Caco-2 (cell line): ENCODE results near the gene NLRP11. TPM values are rescaled to one million over a fixed set of nuclear protein-coding genes. Genes with fewer than 3 reads are reported as not detected.

Source experiments
- Bru-seq: library from RNA; stranded (reverse); fragments of 400-500 nt; gene quantifications from one replicate; lab custom pipeline; 2021; lab: Mats Ljungman, UMichigan
- BruChase-seq, 2 experiments: library from RNA; stranded (reverse); fragments of 400-500 nt; gene quantifications; one replicate each; lab custom pipeline; 2021; lab: Mats Ljungman, UMichigan
- BruUV-seq: library from RNA; stranded (reverse); fragments of 400-500 nt; replicated peaks from 2 replicates; lab custom pipeline; 2021; lab: Mats Ljungman, UMichigan
- CTCF ChIA-PET: fragments of 300-600 bp; sonication (Branson Sonifier 250); formaldehyde crosslinking; loops from one replicate; lab custom pipeline; 2022; ENCODE audit warnings: antibody characterized with exemption; lab: Charles Lee
- POLR2A ChIA-PET: fragments of 300-600 bp; sonication (Branson Sonifier 250); formaldehyde crosslinking; loops from one replicate; lab custom pipeline; 2022; ENCODE audit warnings: antibody characterized with exemption; lab: Charles Lee
- DNase-seq, 2 experiments: peaks; one replicate each; pipeline versions ENCODE4 v3.0.0 to v3.0.0-alpha.2; 2020 to 2022
- H3K27me3 ChIP-seq: replicated peaks from 2 replicates; pipeline ENCODE4 v1.6.0; 2011; ENCODE audit warnings: low read length; ENCODE audit not compliant: control insufficient read depth, insufficient read depth
- H3K36me3 ChIP-seq: 2 replicates; pipeline ENCODE4 v1.5.1; 2011; ENCODE audit warnings: low read length; ENCODE audit not compliant: control insufficient read depth, insufficient read depth
- H3K4me1 ChIP-seq: fragments of 250-450 bp; sonication (Bioruptor Pico); 2 replicates; pipeline ENCODE4 v1.5.1; 2020; ENCODE audit warnings: mild to moderate bottlenecking
- H3K4me3 ChIP-seq: 2 replicates; pipeline ENCODE4 v1.5.1; 2011; ENCODE audit warnings: low read depth, mild to moderate bottlenecking, control low read depth, low read length
- H3K9me3 ChIP-seq: fragments of 250-450 bp; sonication (Bioruptor Pico); 2 replicates; pipeline ENCODE4 v1.5.1; 2020; ENCODE audit warnings: mild to moderate bottlenecking, moderate library complexity
- H3K27ac Mint-ChIP-seq: one replicate; pipeline ENCODE4 v1.8.0; 2022; ENCODE audit warnings: mixed read lengths; ENCODE audit not compliant: unreplicated experiment
- H3K27me3 Mint-ChIP-seq: one replicate; pipeline ENCODE4 v1.8.0; 2022; ENCODE audit warnings: mixed read lengths; ENCODE audit not compliant: insufficient read depth, unreplicated experiment
- H3K36me3 Mint-ChIP-seq: one replicate; pipeline ENCODE4 v1.8.0; 2022; ENCODE audit warnings: mild to moderate bottlenecking, mixed read lengths; ENCODE audit not compliant: insufficient read depth, unreplicated experiment
- H3K4me1 Mint-ChIP-seq: one replicate; pipeline ENCODE4 v1.8.0; 2022; ENCODE audit warnings: low read depth, mixed read lengths; ENCODE audit not compliant: unreplicated experiment
- H3K4me3 Mint-ChIP-seq: one replicate; pipeline ENCODE4 v1.8.0; 2022; ENCODE audit warnings: mild to moderate bottlenecking, moderate library complexity, mixed read lengths; ENCODE audit not compliant: unreplicated experiment
- H3K9me3 Mint-ChIP-seq: one replicate; pipeline ENCODE4 v1.8.0; 2022; ENCODE audit warnings: mixed read lengths; ENCODE audit not compliant: unreplicated experiment
- CTCF ChIP-seq, 2 experiments: fragments of 200-600 bp in 1 of 2; IDR thresholded peaks; 1 replicate in 1 of 2; 2 replicates in 1 of 2; pipeline versions ENCODE4 v1.5.1 to v1.8.0; 2011 to 2022; ENCODE audit warnings: antibody characterized with exemption in 1 of 2, control low read depth in 1 of 2, inconsistent platforms in 1 of 2, low read depth in 1 of 2, low read length in 1 of 2, mild to moderate bottlenecking in 1 of 2, moderate library complexity in 1 of 2; ENCODE audit not compliant: insufficient read depth in 1 of 2, severe bottlenecking in 1 of 2, unreplicated experiment in 1 of 2
- intact Hi-C: fragments of 100-400 bp; cut with micrococcal nuclease; formaldehyde crosslinking; loops from one replicate; pipeline ENCODE4 v1.10.0; 2022; ENCODE audit not compliant: unreplicated experiment
- long read RNA-seq: library from polyadenylated mRNA; stranded (forward); transcript quantifications from one replicate; pipeline ENCODE4 v2.0.0, GENCODE V29; 2022
- total RNA-seq: library from RNA; stranded (reverse); gene quantifications from 2 replicates; pipeline ENCODE4 v1.2.3, GENCODE V29; 2022

NLRP11 gene
- 0.26 and 0.43 TPM in 2 replicates for total RNA-seq
- Bru-seq, nascent RNA: percentile 17 among the genes with signal in this experiment
- percentile 14 among the genes with signal in this experiment for BruChase-seq, experiment 1, labeled RNA remaining after a 2-hour chase
- percentile 9 among the genes with signal in this experiment for BruChase-seq, experiment 2, labeled RNA remaining after a 6-hour chase
- long read RNA-seq: 0 reads

- Histone ChIP-seq H3K4me1 (no peaks in the 10 kb centered on the region), H3K4me3 (no peak within 1 kb of the TSS), H3K9me3 (peaks cover 2% of the 10 kb centered on the region; the same call in 1 of the 2 replicates), H3K36me3 (no peaks in the 10 kb centered on the region), H3K27me3 (no peaks in the 10 kb centered on the region)
- no peaks in the 10 kb centered on the region for H3K36me3 Mint-ChIP-seq
- intact Hi-C loops: no loop called here
- no peak within 1 kb of the TSS for H3K4me3 Mint-ChIP-seq
- peaks cover 5% of the 10 kb centered on the region for H3K9me3 Mint-ChIP-seq
- no peak for DNase-seq
- ChIA-PET CTCF (no interaction called here), POLR2A (no interaction called here)
- no peak for TF ChIP-seq CTCF (IDR thresholded peaks at IDR 0.05; ENCODE audit: insufficient read depth in 1 of 2, low read depth in 1 of 2, low read length in 1 of 2, severe bottlenecking in 1 of 2, unreplicated experiment in 1 of 2)
- BruUV-seq: no TSS peak
- H3K27ac Mint-ChIP-seq: no peak within 1 kb of the TSS
- peaks cover 11% of the 10 kb centered on the region for H3K27me3 Mint-ChIP-seq
- H3K4me1 Mint-ChIP-seq: no peaks in the 10 kb centered on the region
These were observed at the start of gene NLRP11 for GRCh38 chr19:55831846-55832245. Gene NLRP11 (minus strand): TSS chr19:55831999. CDS start chr19:55818174, 13,825 bp downstream.

DNA sequence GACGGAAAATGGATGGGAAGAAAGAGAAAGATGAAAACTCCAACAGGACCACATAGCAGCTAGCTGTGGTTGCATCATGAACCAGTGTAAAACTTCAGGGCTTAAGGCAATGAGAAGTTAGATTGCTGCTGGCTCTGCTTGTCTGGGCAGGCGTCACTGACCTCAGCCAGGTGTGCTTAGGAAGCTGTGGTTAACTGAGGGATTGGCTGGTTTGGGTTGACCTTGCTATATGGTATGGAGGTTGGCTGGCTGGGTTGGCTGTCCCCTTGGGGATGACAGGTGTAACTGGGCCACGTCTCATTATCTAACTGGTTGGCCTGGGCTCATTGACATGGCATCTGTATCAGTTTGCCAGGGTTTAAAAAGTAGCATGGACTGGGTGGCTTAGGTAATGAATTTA lies 45.4 kb upstream of the NLRP11 start:
- Histone ChIP-seq H3K36me3 (no peaks in the 10 kb centered on the region), H3K4me1 (no peaks in the 10 kb centered on the region), H3K4me3 (no peak overlapping the region), H3K27me3 (no peaks in the 10 kb centered on the region), H3K9me3 (peaks cover 2% of the 10 kb centered on the region; the same call in 1 of the 2 replicates)
- no TSS peak for BruUV-seq
- H3K36me3 Mint-ChIP-seq: no peaks in the 10 kb centered on the region
- TF ChIP-seq CTCF (IDR thresholded peaks at IDR 0.05; ENCODE audit: insufficient read depth in 1 of 2, low read depth in 1 of 2, low read length in 1 of 2, severe bottlenecking in 1 of 2, unreplicated experiment in 1 of 2): no peak
- intact Hi-C loops: no loop called here
- peaks cover 16% of the 10 kb centered on the region for H3K27me3 Mint-ChIP-seq
- CTCF ChIA-PET: no interaction called here
- H3K27ac Mint-ChIP-seq: no peak overlapping the region
- POLR2A ChIA-PET: no interaction called here
- no peak overlapping the region for H3K4me3 Mint-ChIP-seq
- H3K9me3 Mint-ChIP-seq: peaks cover 19% of the 10 kb centered on the region
- H3K4me1 Mint-ChIP-seq: no peaks in the 10 kb centered on the region
- DNase-seq: no peak

DNA sequence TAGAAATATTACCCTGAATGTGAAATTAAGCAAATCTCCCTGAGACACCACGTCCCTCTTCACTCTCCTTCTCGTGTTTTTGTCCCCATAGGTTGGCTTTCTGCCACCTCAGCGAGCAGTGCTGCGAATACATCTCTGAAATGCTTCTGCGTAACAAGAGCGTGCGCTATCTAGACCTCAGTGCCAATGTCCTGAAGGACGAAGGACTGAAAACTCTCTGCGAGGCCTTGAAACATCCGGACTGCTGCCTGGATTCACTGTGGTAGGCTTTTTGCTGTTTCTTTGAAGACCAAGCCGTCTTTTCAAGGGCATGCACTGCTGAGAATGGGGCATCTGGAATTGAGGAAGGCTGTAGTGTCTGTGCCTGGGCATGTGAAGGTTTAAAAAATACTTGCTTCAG lies 38.9 kb upstream of the NLRP11 start:
- no peak for DNase-seq
- Mint-ChIP-seq H3K36me3 (no peaks in the 10 kb centered on the region), H3K9me3 (no peaks in the 10 kb centered on the region), H3K4me1 (no peaks in the 10 kb centered on the region), H3K27ac (no peak overlapping the region), H3K27me3 (peaks cover 26% of the 10 kb centered on the region), H3K4me3 (no peak overlapping the region)
- no TSS peak for BruUV-seq
- no peaks in the 10 kb centered on the region for H3K4me1 ChIP-seq
- ChIA-PET CTCF (no interaction called here), POLR2A (no interaction called here)
- H3K9me3 ChIP-seq: peaks cover 2% of the 10 kb centered on the region; the same call in 1 of the 2 replicates
- no peaks in the 10 kb centered on the region for H3K27me3 ChIP-seq
- TF ChIP-seq CTCF (IDR thresholded peaks at IDR 0.05; ENCODE audit: insufficient read depth in 1 of 2, low read depth in 1 of 2, low read length in 1 of 2, severe bottlenecking in 1 of 2, unreplicated experiment in 1 of 2): no peak
- intact Hi-C loops: no loop called here
- H3K36me3 ChIP-seq: no peaks in the 10 kb centered on the region
- H3K4me3 ChIP-seq: no peak overlapping the region
